ENCODE data around the gene TBC1D22B.

GRCh38 chr6:37230104-37230503, 27.5 kb upstream of the TBC1D22B start:
- TF ChIP-seq CTCF (IDR thresholded peaks at IDR 0.05; ENCODE audit: low read depth, low read length): no peak
- TF ChIP-seq MYC (IDR thresholded peaks at IDR 0.05; ENCODE audit: low read depth, low read length): no peak
